ENCODE measurements around the gene ITPR3.

Gene ITPR3

DNA sequence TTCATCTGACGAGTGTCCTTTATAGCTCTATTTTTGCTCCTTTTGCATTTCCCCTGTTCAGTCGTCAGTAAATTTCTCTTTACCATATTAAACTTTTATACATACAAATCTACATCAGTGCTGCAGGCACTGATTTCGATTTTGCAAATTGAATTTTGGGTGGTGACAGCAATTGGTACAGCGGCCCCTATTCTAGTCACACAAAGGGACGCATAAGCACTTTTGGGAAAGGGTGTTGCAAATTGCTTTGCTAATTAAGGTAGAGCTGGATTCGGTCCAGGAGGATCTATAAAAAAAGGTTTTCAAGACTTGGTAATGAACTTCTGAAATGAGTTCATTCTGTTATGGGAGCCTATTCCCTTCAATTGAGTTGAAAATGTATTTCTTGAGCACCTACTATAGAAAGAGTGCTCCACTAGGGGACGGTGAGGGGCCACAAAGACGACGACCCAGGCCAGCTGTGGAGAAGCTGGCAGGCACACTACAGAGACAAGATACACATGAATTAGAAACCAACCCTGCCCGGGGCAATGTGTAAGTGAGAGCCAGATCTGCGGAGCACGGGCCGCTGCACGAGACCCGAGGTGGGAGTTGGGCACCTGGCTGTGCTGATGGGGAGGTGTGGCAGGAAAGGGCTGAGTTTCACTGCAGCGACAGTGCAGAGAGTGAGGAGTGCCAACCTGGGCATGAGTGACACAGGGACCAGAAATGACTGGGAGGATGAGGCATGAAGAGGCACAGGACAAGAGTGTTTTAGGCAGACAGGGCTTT, 85.0 kb downstream of the ITPR3 start:
- no peak for DNase-seq

GRCh38 chr6:33707771-33708170, 86.6 kb downstream of the ITPR3 start:
- DNase-seq = no peak

DNA sequence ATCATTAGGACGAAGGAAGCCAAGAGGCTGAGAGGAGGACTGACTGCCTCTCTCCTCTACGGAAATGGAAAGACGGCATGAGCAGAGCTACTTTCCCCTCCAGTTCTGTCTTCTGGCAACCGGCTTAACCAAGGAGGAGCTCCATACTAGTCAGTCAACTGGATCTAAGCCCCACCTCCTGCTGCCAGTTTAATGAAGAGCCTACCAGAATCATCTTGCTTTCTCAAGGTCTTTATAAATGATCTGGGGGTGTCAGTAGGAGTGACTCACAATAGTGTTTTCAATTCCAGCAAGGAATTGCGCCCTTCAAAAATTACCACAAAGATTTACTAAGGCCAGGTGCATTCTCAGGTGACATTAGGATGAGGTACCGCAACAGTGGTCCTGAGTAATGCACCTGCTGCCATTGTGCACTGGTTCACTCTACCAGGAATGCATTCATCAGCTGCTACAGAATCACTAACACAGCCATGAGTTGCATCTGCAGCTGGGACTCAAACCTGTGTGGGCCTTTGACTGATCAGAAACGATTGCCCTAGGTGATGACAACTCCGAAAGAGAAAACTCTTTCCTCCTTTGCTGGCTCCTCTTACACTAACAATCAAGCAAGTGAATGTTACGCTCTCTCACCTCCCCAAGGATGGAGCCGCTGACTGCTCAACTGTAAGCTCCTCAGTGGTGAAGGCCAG, 87.5 kb downstream of the ITPR3 start:
- no peak for DNase-seq

DNA sequence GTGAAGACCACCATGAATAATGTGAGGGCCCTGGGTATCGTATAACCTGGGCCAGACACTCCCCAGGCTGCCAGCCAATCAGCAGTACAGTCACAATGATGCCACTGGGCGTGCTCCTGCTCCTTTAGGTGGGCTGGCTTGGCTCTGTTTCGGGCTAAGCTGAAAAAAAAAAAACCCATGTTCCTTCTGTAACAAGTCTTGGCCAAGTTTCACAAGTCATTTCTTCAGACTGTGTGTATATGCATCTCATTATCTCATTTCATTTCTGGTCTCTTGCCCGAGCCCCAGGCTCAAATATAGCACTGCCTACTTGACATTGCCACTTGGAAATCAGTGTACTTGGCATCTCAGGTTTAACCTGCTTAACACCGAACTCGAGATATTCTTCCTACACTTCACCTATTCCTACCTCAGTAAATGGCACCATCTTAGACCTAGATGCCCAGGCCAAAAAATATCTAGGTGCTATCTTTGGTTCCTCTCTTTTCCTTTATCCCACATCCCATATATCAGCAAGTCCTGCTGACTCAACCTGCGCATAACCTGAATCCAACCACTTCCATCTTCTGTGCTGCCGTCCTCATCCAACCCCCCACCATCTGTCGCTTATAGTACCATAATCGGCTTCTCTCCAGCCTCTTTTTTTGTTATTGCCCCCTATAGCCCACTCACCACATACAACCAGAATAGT, 88.6 kb downstream of the ITPR3 start:
- DNase-seq = no peak

GRCh38 chr6:33710296-33711121, 89.4 kb downstream of the ITPR3 start:
- DNase-seq = no peak

GRCh38 chr6:33711140-33712129, 90.3 kb downstream of the ITPR3 start, which contains the start of gene UQCC2:
Gene UQCC2 (minus strand): TSS chr6:33711700. CDS start chr6:33711686, 14 bp downstream.
- peak; percentile 97 for DNase-seq

GRCh38 chr6:33712914-33713313, 91.8 kb downstream of the ITPR3 start:
- DNase-seq = no peak

DNA sequence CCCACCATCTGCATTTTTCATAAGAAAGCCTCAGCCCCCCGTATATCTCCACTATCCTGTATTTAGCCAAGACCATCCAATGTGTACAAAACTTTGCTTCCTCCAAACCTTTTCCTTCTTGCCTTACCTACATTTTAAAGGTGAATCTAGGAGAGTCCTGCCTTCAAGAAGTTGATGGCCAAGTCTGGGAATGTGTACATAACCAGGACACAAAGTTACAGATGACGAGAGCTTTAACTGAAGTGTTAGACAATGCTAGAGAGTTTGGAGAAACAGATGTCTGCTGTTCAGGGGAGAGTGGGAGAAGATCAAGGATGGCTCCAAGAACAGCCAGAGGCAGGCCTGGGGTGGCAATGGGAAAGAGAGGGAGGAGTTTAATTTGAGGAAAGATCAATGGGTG, 92.7 kb downstream of the ITPR3 start:
- DNase-seq = no peak

- DNase-seq = no peak
These were observed 93.4 kb downstream of the ITPR3 start for GRCh38 chr6:33714385-33715040.

DNA sequence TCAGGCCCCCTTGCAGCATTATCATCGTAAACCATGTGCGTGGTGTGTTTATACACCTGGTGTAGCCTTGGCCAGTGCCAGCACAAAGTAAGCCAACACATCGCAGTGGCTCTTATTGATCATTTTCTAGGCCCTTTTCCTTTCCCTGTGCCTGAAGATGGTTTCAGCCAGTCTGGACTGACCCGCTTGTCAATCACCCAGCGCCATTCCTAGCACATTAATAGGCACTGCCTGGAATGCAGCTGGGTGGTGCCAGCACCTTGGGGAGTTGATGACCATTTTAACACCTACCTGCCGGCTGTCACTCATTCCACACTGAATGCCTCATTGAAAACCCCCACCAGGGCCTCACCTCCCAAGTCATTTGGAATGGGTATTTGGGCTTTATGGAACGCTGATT, 95.3 kb downstream of the ITPR3 start:
- no peak for DNase-seq

- no peak for DNase-seq
These were observed 95.9 kb downstream of the ITPR3 start for GRCh38 chr6:33716890-33717632.

- no peak for DNase-seq
These were observed 96.9 kb downstream of the ITPR3 start for GRCh38 chr6:33717934-33718455.

GRCh38 chr6:33718713-33719112, 97.6 kb downstream of the ITPR3 start:
- DNase-seq = no peak

- DNase-seq = no peak
These were observed 98.3 kb downstream of the ITPR3 start for GRCh38 chr6:33719326-33719987.

- DNase-seq = no peak
These were observed 99.9 kb downstream of the ITPR3 start for GRCh38 chr6:33720998-33721397.

DNA sequence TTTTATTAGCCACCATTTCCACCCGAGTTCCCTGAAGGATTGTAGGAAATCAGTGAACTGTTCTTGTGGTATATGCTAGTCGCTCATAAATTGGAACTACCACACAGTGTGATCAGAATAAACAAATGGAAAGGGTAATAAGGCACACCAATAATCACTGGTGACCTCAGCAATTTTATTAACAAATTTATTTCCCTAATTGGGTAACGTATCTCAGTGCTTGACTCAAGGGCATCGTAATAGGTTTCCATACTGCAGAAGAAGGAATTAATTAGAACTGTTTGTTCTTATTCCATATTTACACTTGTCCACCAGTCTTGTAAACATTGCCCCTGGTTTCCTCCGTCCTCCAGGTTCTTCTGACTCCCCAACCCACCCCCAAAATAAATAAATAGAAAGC, 100.4 kb downstream of the ITPR3 start:
- no peak for DNase-seq

GRCh38 chr6:33722103-33722623, 101.0 kb downstream of the ITPR3 start:
- DNase-seq = no peak

- no peak for DNase-seq
These were observed 102.4 kb downstream of the ITPR3 start for GRCh38 chr6:33723371-33724085.
